Mesodermal cell (in vitro differentiated cells): ENCODE data around the gene TRERF1.

ENCODE experiments used
- H3K27ac ChIP-seq: 2 replicates; pipeline ENCODE4 v1.7.0; 2013; ENCODE audit warnings: mild to moderate bottlenecking, low read depth, low read length, moderate library complexity; ENCODE audit not compliant: severe bottlenecking
- H3K36me3 ChIP-seq: 2 replicates; pipeline ENCODE4 v1.7.1; 2013; ENCODE audit warnings: mild to moderate bottlenecking, low read length, moderate library complexity; ENCODE audit not compliant: control insufficient read depth, insufficient read depth
- H3K4me1 ChIP-seq: one replicate; pipeline ENCODE4 v1.7.1; 2013; ENCODE audit warnings: mild to moderate bottlenecking, low read length; ENCODE audit not compliant: insufficient read depth, control insufficient read depth, poor library complexity, severe bottlenecking
- H3K4me3 ChIP-seq: 2 replicates; pipeline ENCODE4 v1.7.0; 2013; ENCODE audit warnings: low read length, control low read depth, mild to moderate bottlenecking; ENCODE audit not compliant: insufficient read depth, poor library complexity, severe bottlenecking; ENCODE audit errors: extremely low read depth
- H3K9me3 ChIP-seq: 2 replicates; pipeline ENCODE4 v1.7.1; 2013; ENCODE audit warnings: mild to moderate bottlenecking, low read length, moderate library complexity; ENCODE audit not compliant: control insufficient read depth
- WGBS, 2 experiments: methylation state at CpG; one replicate each; pipeline ENCODE4 v1.1.5; 2013; ENCODE audit warnings: missing lambda C conversion rate in 2 of 2; ENCODE audit not compliant: insufficient coverage in 2 of 2; 5-methylcytosine and 5-hydroxymethylcytosine counted together

The TRERF1 gene

GRCh38 chr6:42393339-42393738 is 58.4 kb downstream of the TRERF1 start:
- Histone ChIP-seq H3K36me3 (no peaks in the 10 kb centered on the region), H3K27ac (no peak overlapping the region), H3K9me3 (no peaks in the 10 kb centered on the region), H3K4me3 (no peak overlapping the region), H3K4me1 (no peaks in the 10 kb centered on the region)
- 83 to 89% methylated on average over 1 to 2 of the region's 3 CpGs for WGBS, 2 experiments

GRCh38 chr6:42392833-42393232 is 58.9 kb downstream of the TRERF1 start:
- H3K27ac ChIP-seq, result no peak overlapping the region
- WGBS, 2 experiments, result 91 to 96% methylated on average over 4 to 8 of the region's 10 CpGs
- no peak overlapping the region for H3K4me3 ChIP-seq

DNA sequence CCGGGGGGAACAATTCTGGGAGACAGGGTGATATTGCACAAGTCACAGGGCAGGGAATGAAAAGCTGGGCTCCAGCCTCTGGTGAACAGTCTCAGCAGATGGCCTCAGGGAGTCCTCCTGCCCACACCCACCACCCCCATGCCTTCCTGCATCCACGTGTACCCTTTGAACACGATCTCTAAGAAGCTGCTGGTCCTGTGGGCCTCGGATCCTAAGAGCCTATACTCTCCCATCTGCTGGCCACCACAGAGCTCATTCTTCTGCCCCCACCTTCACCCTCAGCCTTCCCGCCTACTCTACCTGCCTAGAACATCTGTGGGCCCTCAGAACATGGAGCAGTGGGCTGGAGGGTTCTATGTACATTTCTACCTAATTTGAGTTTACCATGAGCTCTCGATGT is 60.3 kb downstream of the TRERF1 start:
- H3K9me3 ChIP-seq, result no peaks in the 10 kb centered on the region
- WGBS, 2 experiments, result 95 to 100% methylated on average over 2 to 4 of the region's 6 CpGs
- H3K36me3 ChIP-seq, result no peaks in the 10 kb centered on the region
- no peaks in the 10 kb centered on the region for H3K4me1 ChIP-seq
- no peak overlapping the region for H3K4me3 ChIP-seq
- H3K27ac ChIP-seq, result no peak overlapping the region

More at GRCh38 chr6:42392833-42393232, 58.9 kb downstream of the TRERF1 start:
- H3K4me1 ChIP-seq, result no peaks in the 10 kb centered on the region
- H3K36me3 ChIP-seq, result no peaks in the 10 kb centered on the region
- no peaks in the 10 kb centered on the region for H3K9me3 ChIP-seq

DNA sequence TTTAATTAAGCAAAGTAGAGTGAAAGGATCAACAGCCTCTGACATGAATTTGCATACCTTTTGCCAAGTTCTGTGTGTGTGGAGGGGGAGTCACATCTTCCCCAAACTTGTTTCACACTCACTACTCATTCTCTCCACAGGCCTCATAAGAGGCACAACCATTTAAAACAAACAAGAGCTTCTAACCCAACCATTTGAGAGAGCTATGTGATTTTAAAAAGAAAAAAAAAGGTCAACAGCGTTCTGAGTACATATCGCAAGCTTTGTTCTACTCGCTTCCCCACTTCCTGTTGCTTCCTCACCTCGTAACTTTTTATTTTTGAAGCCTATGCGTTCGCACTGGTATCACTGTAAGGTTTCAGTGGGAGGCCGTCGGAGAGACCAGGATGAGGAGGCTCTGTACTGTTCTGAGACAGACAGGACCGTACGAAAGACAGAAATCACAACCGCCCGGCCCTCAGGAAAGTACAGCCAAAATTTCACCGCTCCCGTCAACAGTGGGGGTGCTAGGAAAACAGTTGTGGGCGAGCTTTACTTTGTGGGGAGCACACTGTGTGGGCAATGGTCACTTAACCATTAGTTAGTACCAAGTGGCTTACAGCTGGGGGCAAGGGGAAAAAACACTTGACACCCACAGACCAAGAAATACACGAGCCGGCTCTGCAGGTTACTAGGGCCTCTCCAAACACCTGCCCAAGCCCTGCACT is 61.3 kb downstream of the TRERF1 start:
- Histone ChIP-seq H3K27ac (no peak overlapping the region), H3K36me3 (no peaks in the 10 kb centered on the region), H3K4me3 (no peak overlapping the region), H3K4me1 (no peaks in the 10 kb centered on the region), H3K9me3 (no peaks in the 10 kb centered on the region)
- 87 to 89% methylated on average over 13 of the region's 17 CpGs for WGBS, 2 experiments

GRCh38 chr6:42389736-42390135 is 62.0 kb downstream of the TRERF1 start:
- H3K9me3 ChIP-seq, result no peaks in the 10 kb centered on the region

GRCh38 chr6:42388046-42388445 is 63.7 kb downstream of the TRERF1 start:
- Histone ChIP-seq H3K9me3 (no peaks in the 10 kb centered on the region), H3K36me3 (no peaks in the 10 kb centered on the region), H3K4me3 (no peak overlapping the region), H3K4me1 (no peaks in the 10 kb centered on the region), H3K27ac (no peak overlapping the region)
- 90 to 91% methylated on average over 2 to 4 of the region's 4 CpGs for WGBS, 2 experiments

More at GRCh38 chr6:42389736-42390135, 62.0 kb downstream of the TRERF1 start:
- H3K4me3 ChIP-seq, result no peak overlapping the region
- 89% methylated on average over 1 of the region's 6 CpGs; no CpG with 5 or more reads in 1 of the 2 experiments for WGBS, 2 experiments
- H3K4me1 ChIP-seq, result no peaks in the 10 kb centered on the region
- no peaks in the 10 kb centered on the region for H3K36me3 ChIP-seq
- no peak overlapping the region for H3K27ac ChIP-seq

- H3K36me3 ChIP-seq, result no peaks in the 10 kb centered on the region
- H3K9me3 ChIP-seq, result no peaks in the 10 kb centered on the region
- H3K4me3 ChIP-seq, result no peak overlapping the region
- no peaks in the 10 kb centered on the region for H3K4me1 ChIP-seq
- no peak overlapping the region for H3K27ac ChIP-seq
- 67 to 100% methylated on average over 1 of the region's 4 CpGs for WGBS, 2 experiments
Observed at GRCh38 chr6:42387336-42387735, 64.4 kb downstream of the TRERF1 start.

DNA sequence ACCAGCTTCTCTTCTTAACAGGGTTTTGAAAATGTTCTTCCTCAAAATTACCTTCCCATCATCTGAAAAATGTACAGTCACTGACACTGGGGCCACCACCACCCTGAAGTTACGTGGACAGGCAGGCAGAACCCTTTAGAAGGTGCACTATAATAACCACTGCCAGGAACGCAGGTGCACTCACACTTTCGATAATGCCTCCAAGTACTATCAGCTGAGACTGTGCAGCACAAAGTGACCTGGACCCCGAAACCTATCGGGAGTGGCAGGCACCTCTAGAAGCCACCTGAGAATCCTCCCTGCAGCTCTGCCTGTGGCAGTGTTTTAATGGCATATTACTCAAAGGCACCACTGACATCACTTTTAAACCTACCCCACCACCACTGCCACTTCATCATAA is 66.4 kb downstream of the TRERF1 start:
- Histone ChIP-seq H3K4me3 (no peak overlapping the region), H3K27ac (no peak overlapping the region), H3K9me3 (no peaks in the 10 kb centered on the region), H3K4me1 (no peaks in the 10 kb centered on the region), H3K36me3 (no peaks in the 10 kb centered on the region)
- WGBS, 2 experiments, result 88 to 96% methylated on average over 5 of the region's 5 CpGs

- Histone ChIP-seq H3K4me1 (no peaks in the 10 kb centered on the region), H3K27ac (no peak overlapping the region), H3K4me3 (no peak overlapping the region), H3K36me3 (no peaks in the 10 kb centered on the region), H3K9me3 (no peaks in the 10 kb centered on the region)
- WGBS, 2 experiments, result 90% methylated on average over 5 of the region's 6 CpGs; no CpG with 5 or more reads in 1 of the 2 experiments
Observed at GRCh38 chr6:42383421-42384205, 68.1 kb downstream of the TRERF1 start.

- Histone ChIP-seq H3K27ac (no peak overlapping the region), H3K4me3 (no peak overlapping the region), H3K9me3 (no peaks in the 10 kb centered on the region), H3K36me3 (no peaks in the 10 kb centered on the region), H3K4me1 (no peaks in the 10 kb centered on the region)
- WGBS, 2 experiments, result 85 to 97% methylated on average over 2 to 3 of the region's 3 CpGs
Observed at GRCh38 chr6:42381850-42382249, 69.9 kb downstream of the TRERF1 start.
